Measurements from ENCODE around the gene YEATS2. TPM values are rescaled to one million over a fixed set of nuclear protein-coding genes. Genes with fewer than 3 reads are reported as not detected.

Gene YEATS2
- total and polyA plus RNA-seq, 2 experiments from 2014 or later: 15.2 to 72.8 TPM

DNA sequence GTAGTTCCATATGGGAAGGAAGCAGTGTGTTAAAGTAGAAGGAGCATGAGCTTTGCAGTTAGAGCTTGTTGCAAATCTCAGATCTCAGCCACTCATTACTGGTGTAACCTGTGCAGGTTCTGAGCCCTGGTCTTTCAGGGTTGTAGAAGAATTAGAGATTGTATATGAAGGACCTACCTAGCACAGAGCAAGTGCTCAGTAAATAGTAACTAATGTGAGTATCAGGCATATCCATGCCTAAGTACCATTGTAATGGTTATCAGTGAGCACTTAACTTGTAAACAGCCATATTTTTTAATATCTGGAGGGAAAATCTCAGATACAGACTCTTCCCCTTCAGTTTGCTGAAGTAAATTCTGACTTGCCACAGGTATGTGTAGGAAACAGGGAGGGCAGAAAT is 68.5 kb downstream of the YEATS2 start:
- Mint-ChIP-seq H3K9me3 (no peaks in the 10 kb centered on the region), H3K36me3 (ENCODE audit: low read depth) (peaks cover 56% of the 10 kb centered on the region), H3K4me1 (no peaks in the 10 kb centered on the region), H3K4me3 (no peak overlapping the region), H3K27me3 (ENCODE audit: insufficient read depth, low read depth, poor library complexity) (peaks cover 2% of the 10 kb centered on the region), H3K27ac (peak overlapping the region; percentile 7; the same call in 1 of the 2 replicates)
- ATAC-seq (no peak; the same call in 2 of the 3 replicates), DNase-seq (ENCODE audit: low spot score) (no peak)
- H3K4me2 ChIP-seq: no peak overlapping the region
- no peak overlapping the region for H3K4me3 ChIP-seq
- H3K9me2 ChIP-seq (ENCODE audit: insufficient read depth): no peaks in the 10 kb centered on the region
- H3F3A ChIP-seq (replicated peaks; ENCODE audit: low read depth): 0 out of 2 replicates have a peak, but pooled peaks cover 2% of the 10 kb centered on the region
- peaks cover 12% of the 10 kb centered on the region for H4K20me1 ChIP-seq (replicated peaks; ENCODE audit: insufficient read depth)
- H2AFZ ChIP-seq: no peak overlapping the region
- peak overlapping the region; percentile 77 for H3K27ac ChIP-seq (ENCODE audit: low read depth)
- H3K27me3 ChIP-seq (ENCODE audit: insufficient read depth): no peaks in the 10 kb centered on the region
- H3K4me1 ChIP-seq (ENCODE audit: insufficient read depth): no peaks in the 10 kb centered on the region
- H3K36me3 ChIP-seq (ENCODE audit: insufficient read depth): peaks cover 39% of the 10 kb centered on the region; the same call in 1 of the 2 replicates
- H3K79me2 ChIP-seq (replicated peaks; ENCODE audit: insufficient read depth): 0 out of 2 replicates have a peak, but pooled peaks cover 3% of the 10 kb centered on the region
- TF ChIP-seq, protein P1, sequence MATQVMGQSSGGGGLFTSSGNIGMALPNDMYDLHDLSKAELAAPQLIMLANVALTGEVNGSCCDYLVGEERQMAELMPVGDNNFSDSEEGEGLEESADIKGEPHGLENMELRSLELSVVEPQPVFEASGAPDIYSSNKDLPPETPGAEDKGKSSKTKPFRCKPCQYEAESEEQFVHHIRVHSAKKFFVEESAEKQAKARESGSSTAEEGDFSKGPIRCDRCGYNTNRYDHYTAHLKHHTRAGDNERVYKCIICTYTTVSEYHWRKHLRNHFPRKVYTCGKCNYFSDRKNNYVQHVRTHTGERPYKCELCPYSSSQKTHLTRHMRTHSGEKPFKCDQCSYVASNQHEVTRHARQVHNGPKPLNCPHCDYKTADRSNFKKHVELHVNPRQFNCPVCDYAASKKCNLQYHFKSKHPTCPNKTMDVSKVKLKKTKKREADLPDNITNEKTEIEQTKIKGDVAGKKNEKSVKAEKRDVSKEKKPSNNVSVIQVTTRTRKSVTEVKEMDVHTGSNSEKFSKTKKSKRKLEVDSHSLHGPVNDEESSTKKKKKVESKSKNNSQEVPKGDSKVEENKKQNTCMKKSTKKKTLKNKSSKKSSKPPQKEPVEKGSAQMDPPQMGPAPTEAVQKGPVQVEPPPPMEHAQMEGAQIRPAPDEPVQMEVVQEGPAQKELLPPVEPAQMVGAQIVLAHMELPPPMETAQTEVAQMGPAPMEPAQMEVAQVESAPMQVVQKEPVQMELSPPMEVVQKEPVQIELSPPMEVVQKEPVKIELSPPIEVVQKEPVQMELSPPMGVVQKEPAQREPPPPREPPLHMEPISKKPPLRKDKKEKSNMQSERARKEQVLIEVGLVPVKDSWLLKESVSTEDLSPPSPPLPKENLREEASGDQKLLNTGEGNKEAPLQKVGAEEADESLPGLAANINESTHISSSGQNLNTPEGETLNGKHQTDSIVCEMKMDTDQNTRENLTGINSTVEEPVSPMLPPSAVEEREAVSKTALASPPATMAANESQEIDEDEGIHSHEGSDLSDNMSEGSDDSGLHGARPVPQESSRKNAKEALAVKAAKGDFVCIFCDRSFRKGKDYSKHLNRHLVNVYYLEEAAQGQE (IDR thresholded peaks at IDR 0.05; ENCODE audit: unreplicated experiment): no peak
- TF ChIP-seq STAT1 (IDR thresholded peaks at IDR 0.05; ENCODE audit: unreplicated experiment): no peak
- no peak for TF ChIP-seq JUNB (IDR thresholded peaks at IDR 0.05; ENCODE audit: unreplicated experiment)
- TF ChIP-seq EZH2phosphoT487 (IDR thresholded peaks at IDR 0.05; ENCODE audit: unreplicated experiment): no peak
- TF ChIP-seq ZNF114 (CRISPR knock-in tag; IDR thresholded peaks at IDR 0.05): no peak
- TF ChIP-seq POLR2AphosphoS5 (IDR thresholded peaks at IDR 0.05; ENCODE audit: low read depth): no peak
- TF ChIP-seq EZH2 (IDR thresholded peaks at IDR 0.05; ENCODE audit: low read depth, unreplicated experiment): no peak

DNA sequence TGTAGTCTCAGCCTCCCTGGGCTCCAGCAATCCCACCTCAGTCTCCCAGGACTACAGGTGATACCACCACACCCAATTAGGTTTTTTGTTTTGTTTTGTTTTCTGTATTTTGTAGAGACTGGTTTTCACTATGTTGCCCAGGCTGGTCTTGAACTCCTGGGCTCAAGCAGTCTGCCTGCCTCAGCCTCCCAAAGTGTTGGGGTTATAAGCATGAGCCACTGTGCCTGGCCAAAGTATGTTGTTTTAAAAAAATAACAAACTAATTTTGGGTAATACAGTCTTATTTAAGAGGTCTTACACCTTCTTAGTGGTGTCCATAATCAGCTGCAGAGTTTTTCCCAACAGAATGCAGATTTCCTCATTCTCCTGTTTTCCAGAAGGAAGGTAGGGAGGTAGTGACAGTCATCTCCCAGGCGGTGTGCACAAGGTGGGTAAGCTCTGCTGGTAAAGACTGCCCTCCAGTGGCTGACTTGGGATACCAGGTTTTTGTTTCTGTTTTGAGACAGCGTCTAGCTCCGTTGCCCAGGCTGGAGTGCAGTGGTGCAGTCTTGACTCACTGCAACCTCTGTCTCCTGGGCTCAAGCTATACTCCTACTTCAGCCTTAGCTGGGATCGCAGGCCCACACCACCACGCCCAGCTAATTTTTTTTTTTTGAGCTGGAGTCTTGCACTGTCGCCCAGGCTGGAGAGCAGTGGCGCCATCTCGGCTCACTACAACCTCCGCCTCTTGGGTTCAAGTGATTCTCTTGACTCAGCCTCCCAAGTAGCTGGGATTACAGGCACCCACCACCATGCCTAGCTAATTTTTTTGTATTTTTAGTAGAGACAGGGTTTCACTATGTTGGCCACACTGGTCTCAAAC is 69.4 kb downstream of the YEATS2 start:
- Histone ChIP-seq H3K9me2 (ENCODE audit: insufficient read depth) (no peaks in the 10 kb centered on the region), H2AFZ (no peak overlapping the region), H3K27ac (ENCODE audit: low read depth) (no peak overlapping the region), H4K20me1 (replicated peaks; ENCODE audit: insufficient read depth) (peaks cover 12% of the 10 kb centered on the region), H3K79me2 (replicated peaks; ENCODE audit: insufficient read depth) (0 out of 2 replicates have a peak, but pooled peaks cover 3% of the 10 kb centered on the region), H3K36me3 (ENCODE audit: insufficient read depth) (peaks cover 33% of the 10 kb centered on the region; the same call in 1 of the 2 replicates), H3K4me1 (ENCODE audit: insufficient read depth) (no peaks in the 10 kb centered on the region), H3K4me2 (no peak overlapping the region), H3K4me3 (no peak overlapping the region), H3K27me3 (ENCODE audit: insufficient read depth) (no peaks in the 10 kb centered on the region), H3F3A (replicated peaks; ENCODE audit: low read depth) (0 out of 2 replicates have a peak, but pooled peaks cover 2% of the 10 kb centered on the region)
- H3K4me1 Mint-ChIP-seq: no peaks in the 10 kb centered on the region
- TF ChIP-seq, protein P2, sequence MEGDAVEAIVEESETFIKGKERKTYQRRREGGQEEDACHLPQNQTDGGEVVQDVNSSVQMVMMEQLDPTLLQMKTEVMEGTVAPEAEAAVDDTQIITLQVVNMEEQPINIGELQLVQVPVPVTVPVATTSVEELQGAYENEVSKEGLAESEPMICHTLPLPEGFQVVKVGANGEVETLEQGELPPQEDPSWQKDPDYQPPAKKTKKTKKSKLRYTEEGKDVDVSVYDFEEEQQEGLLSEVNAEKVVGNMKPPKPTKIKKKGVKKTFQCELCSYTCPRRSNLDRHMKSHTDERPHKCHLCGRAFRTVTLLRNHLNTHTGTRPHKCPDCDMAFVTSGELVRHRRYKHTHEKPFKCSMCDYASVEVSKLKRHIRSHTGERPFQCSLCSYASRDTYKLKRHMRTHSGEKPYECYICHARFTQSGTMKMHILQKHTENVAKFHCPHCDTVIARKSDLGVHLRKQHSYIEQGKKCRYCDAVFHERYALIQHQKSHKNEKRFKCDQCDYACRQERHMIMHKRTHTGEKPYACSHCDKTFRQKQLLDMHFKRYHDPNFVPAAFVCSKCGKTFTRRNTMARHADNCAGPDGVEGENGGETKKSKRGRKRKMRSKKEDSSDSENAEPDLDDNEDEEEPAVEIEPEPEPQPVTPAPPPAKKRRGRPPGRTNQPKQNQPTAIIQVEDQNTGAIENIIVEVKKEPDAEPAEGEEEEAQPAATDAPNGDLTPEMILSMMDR (conservative IDR thresholded peaks at IDR 0.05; ENCODE audit: low read depth in 2 of 2): peak; percentile 86 to 97
- no peak for TF ChIP-seq STAT1 (IDR thresholded peaks at IDR 0.05; ENCODE audit: unreplicated experiment)
- peak; percentile 97 for ATAC-seq
- no peaks in the 10 kb centered on the region for H3K9me3 Mint-ChIP-seq
- no peak overlapping the region; the same call in 1 of the 2 replicates for H3K27ac Mint-ChIP-seq
- no peak overlapping the region for H3K4me3 Mint-ChIP-seq
- peaks cover 2% of the 10 kb centered on the region for H3K27me3 Mint-ChIP-seq (ENCODE audit: insufficient read depth, low read depth, poor library complexity)
- peaks cover 51% of the 10 kb centered on the region for H3K36me3 Mint-ChIP-seq (ENCODE audit: low read depth)
- DNase-seq (ENCODE audit: low spot score): peak; percentile 88

Measured in GM23338 (cell line).